Activated CD4-positive, alpha-beta T cell treated with anti-CD3 and anti-CD28 coated beads for 4 hours (primary cell): ENCODE results near the gene JARID2.

ENCODE experiments used
- DNase-seq, 2 donors: peaks; one replicate each; pipeline ENCODE4 v3.0.0-alpha.2; 2020

JARID2 gene

GRCh38 chr6:15382712-15383111, 136.8 kb downstream of the JARID2 start:
- no peak for DNase-seq

GRCh38 chr6:15384901-15385300, 139.0 kb downstream of the JARID2 start:
- no peak for DNase-seq

GRCh38 chr6:15385521-15385920, 139.7 kb downstream of the JARID2 start:
- DNase-seq: no peak

GRCh38 chr6:15386110-15386755, 140.4 kb downstream of the JARID2 start:
- no peak for DNase-seq

GRCh38 chr6:15386756-15387112, 140.9 kb downstream of the JARID2 start:
- DNase-seq: no peak

GRCh38 chr6:15387118-15387517, 141.2 kb downstream of the JARID2 start:
- DNase-seq: no peak

- peak in 1 of 2 donors; percentile 15 for DNase-seq
These were observed 143.4 kb downstream of the JARID2 start for GRCh38 chr6:15389084-15389764.

GRCh38 chr6:15389765-15390723, 144.2 kb downstream of the JARID2 start:
- DNase-seq: peak in 1 of 2 donors; percentile 20

- no peak for DNase-seq
These were observed 145.6 kb downstream of the JARID2 start for GRCh38 chr6:15391500-15391899.

GRCh38 chr6:15392182-15392581, 146.3 kb downstream of the JARID2 start:
- no peak for DNase-seq

- DNase-seq: no peak
These were observed 147.7 kb downstream of the JARID2 start for GRCh38 chr6:15393605-15394004.

- no peak for DNase-seq
These were observed 149.2 kb downstream of the JARID2 start for GRCh38 chr6:15395087-15395486.

- DNase-seq: no peak
These were observed 150.9 kb downstream of the JARID2 start for GRCh38 chr6:15396808-15397207.

GRCh38 chr6:15398633-15399275, 152.9 kb downstream of the JARID2 start:
- no peak for DNase-seq

GRCh38 chr6:15399641-15400470, 154.0 kb downstream of the JARID2 start:
- no peak for DNase-seq

- DNase-seq: no peak
These were observed 154.7 kb downstream of the JARID2 start for GRCh38 chr6:15400572-15401004.

- DNase-seq: no peak
These were observed 155.3 kb downstream of the JARID2 start for GRCh38 chr6:15401120-15401519.

- DNase-seq: no peak
These were observed 155.9 kb downstream of the JARID2 start for GRCh38 chr6:15401769-15402250.

- no peak for DNase-seq
These were observed 156.7 kb downstream of the JARID2 start for GRCh38 chr6:15402406-15403045.

GRCh38 chr6:15403094-15403755, 157.4 kb downstream of the JARID2 start:
- no peak for DNase-seq

- no peak for DNase-seq
These were observed 158.8 kb downstream of the JARID2 start for GRCh38 chr6:15404685-15404980.
